ENCODE data around the gene TPST1. TPM values are rescaled to one million over a fixed set of nuclear protein-coding genes. Genes with fewer than 3 reads are reported as not detected.

The TPST1 gene
- total and polyA plus RNA-seq, 2 of the 8 experiments (the other 6 are each of a cell fraction or from before 2014, with no cell fraction given): 8.2 to 18.4 TPM

DNA sequence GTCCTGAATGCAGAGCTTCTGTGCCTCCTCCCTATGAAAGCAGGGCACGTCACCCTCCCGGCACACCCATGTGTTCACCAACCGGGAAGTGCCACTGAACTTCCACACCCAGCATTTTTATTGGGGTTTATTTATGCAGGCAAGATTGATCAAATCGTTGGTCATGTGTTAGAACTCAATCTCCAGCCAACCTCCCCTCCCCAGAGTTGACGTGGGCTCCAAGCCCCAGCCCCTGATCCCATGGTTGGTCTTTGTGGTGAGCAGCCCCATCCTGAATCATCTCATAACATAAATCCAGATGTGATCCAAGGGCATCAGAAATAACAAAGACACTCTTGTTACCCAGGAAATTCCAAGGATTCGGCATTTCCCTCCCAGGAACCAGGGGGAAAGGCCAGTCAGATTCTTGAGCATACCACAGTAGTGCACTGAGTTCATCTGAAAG, 151.2 kb downstream of the TPST1 start:
- Histone ChIP-seq H3K18ac (ENCODE audit: extremely low read depth, low read length) (no peak overlapping the region), H3K4ac (replicated peaks; ENCODE audit: insufficient read length, low read depth, low read length) (no peak overlapping the region), H4K20me1 (replicated peaks in 1 of 2; ENCODE audit: control insufficient read depth in 1 of 2, insufficient read depth in 2 of 2, low read length in 2 of 2) (no peaks in the 10 kb centered on the region), H3K9me3 (ENCODE audit: insufficient read depth in 2 of 2, low read depth in 1 of 2, low read length in 1 of 2) (no peaks in the 10 kb centered on the region), H3K14ac (ENCODE audit: insufficient read length) (no peak overlapping the region), H3K9ac (replicated peaks in 1 of 4; ENCODE audit: extremely low read depth in 1 of 4, low read depth in 3 of 4, low read length in 3 of 4) (no peak overlapping the region), H3K79me2 (ENCODE audit: control insufficient read depth in 1 of 2, insufficient read depth in 2 of 2, low read length in 2 of 2) (no peaks in the 10 kb centered on the region), H3K27me3 (replicated peaks in 1 of 4; ENCODE audit: control insufficient read depth in 3 of 4, extremely low read depth in 1 of 4, insufficient read depth in 3 of 4, low read length in 3 of 4) (no peaks in the 10 kb centered on the region), H4K8ac (ENCODE audit: extremely low read depth, insufficient read depth, low read length) (no peak overlapping the region), H2BK5ac (ENCODE audit: low read depth, low read length) (no peak overlapping the region), H2AK5ac (ENCODE audit: low read depth, low read length) (no peak overlapping the region), H3K56ac (replicated peaks; ENCODE audit: insufficient read length, low read depth, low read length) (no peak overlapping the region), H3K4me2 (ENCODE audit: insufficient read depth in 1 of 2, low read depth in 2 of 2, low read length in 2 of 2) (no peak overlapping the region), H3K36me3 (ENCODE audit: control insufficient read depth in 2 of 4, insufficient read depth in 4 of 4, low read length in 3 of 4) (no peaks in the 10 kb centered on the region), H3K79me1 (ENCODE audit: low read depth, low read length) (no peaks in the 10 kb centered on the region), H2AFZ (ENCODE audit: low read length) (no peak overlapping the region), H3K23ac (ENCODE audit: insufficient read length) (no peak overlapping the region), H3K27ac (ENCODE audit: low read depth, low read length) (no peak overlapping the region), H4K91ac (replicated peaks; ENCODE audit: insufficient read length, low read length) (no peak overlapping the region), H2BK120ac (replicated peaks; ENCODE audit: low read depth, low read length) (no peak overlapping the region), H3K4me3 (ENCODE audit: extremely low read depth in 1 of 4, insufficient read depth in 2 of 4, low read depth in 3 of 4, low read length in 4 of 4) (no peak overlapping the region), H2BK20ac (ENCODE audit: low read length) (no peak overlapping the region), H4K5ac (ENCODE audit: insufficient read length, low read depth, low read length) (no peak overlapping the region), H2BK12ac (ENCODE audit: low read depth, low read length) (no peak overlapping the region), H3K4me1 (replicated peaks in 1 of 4; ENCODE audit: control insufficient read depth in 3 of 4, insufficient read depth in 4 of 4, low read length in 3 of 4) (peaks cover 0 to 5% (median 2%) of the 10 kb centered on the region in 4 experiments; a peak in 2 of 7 replicates), H2BK15ac (ENCODE audit: low read length) (no peak overlapping the region), H3K23me2 (ENCODE audit: low read depth, low read length) (no peaks in the 10 kb centered on the region)
- whole genome bisulfite sequencing, 2 experiments (ENCODE audit: extremely low coverage in 1 of 2, insufficient coverage in 1 of 2, insufficient read length in 1 of 2, insufficient replicate concordance in 2 of 2, low coverage in 1 of 2, low lambda C conversion rate in 2 of 2, missing lambda C conversion rate in 1 of 2): 89% methylated on average over 6 of the region's 6 CpGs; no CpG with 5 or more reads in 1 of the 2 experiments
- POLR2A ChIA-PET (ENCODE audit: partially characterized antibody): interaction anchor here (0.6 kb wide), 1 partner anchor 200 kb away, joined by 3 read pairs; no protein-coding TSS in a partner anchor
- no peak for FAIRE-seq
- CTCF ChIA-PET (ENCODE audit: partially characterized antibody): interaction anchor here (2.0 kb wide), 1 partner anchor 23 kb away, joined by 7 read pairs; no protein-coding TSS in a partner anchor
- TF ChIP-seq BRCA1 (IDR thresholded peaks at IDR 0.05; ENCODE audit: low read depth, low read length): no peak
- TF ChIP-seq CBX5 (IDR thresholded peaks at IDR 0.05; ENCODE audit: low read depth, low read length): no peak
- no peak for TF ChIP-seq TCF12 (IDR thresholded peaks at IDR 0.05; ENCODE audit: low read depth, low read length)
- DNase-seq (ENCODE audit: low read depth in 1 of 2, low spot score in 2 of 2): no peak

Data from H1 (cell line).